BLaER1 treated with 17β-estradiol and CSF1 and Interleukin-3, amounts not matched to agents 10 nM and 100 nM (cell line): ENCODE results near the gene CDYL.

Experiments
- H3K27ac ChIP-seq, 11 experiments: shearing (Covaris generic); formaldehyde crosslinking; 2 replicates each; pipeline ENCODE4 v1.8.1; 2022
- H3K27me3 ChIP-seq, 11 experiments: shearing (Covaris generic); formaldehyde crosslinking; 2 replicates each; pipeline ENCODE4 v1.8.1; 2022
- H3K36me3 ChIP-seq, 11 experiments: shearing (Covaris generic); formaldehyde crosslinking; 2 replicates each; pipeline ENCODE4 v1.8.1; 2022
- H3K4me1 ChIP-seq, 10 experiments: shearing (Covaris generic); formaldehyde crosslinking; 2 replicates each; pipeline ENCODE4 v1.8.1; 2022
- H3K4me2 ChIP-seq, 11 experiments: shearing (Covaris generic); formaldehyde crosslinking; 2 replicates each; pipeline ENCODE4 v1.8.1; 2022
- H3K4me3 ChIP-seq, 10 experiments: shearing (Covaris generic); formaldehyde crosslinking; 2 replicates each; pipeline ENCODE4 v1.8.1; 2022
- H3K9ac ChIP-seq, 11 experiments: shearing (Covaris generic); formaldehyde crosslinking; 2 replicates each; pipeline ENCODE4 v1.8.1; 2022
- H3K9me3 ChIP-seq, 11 experiments: shearing (Covaris generic); formaldehyde crosslinking; replicated peaks in 1 of 11; 2 replicates each; pipeline ENCODE4 v1.8.1; 2022
- H4K20me1 ChIP-seq, 11 experiments: shearing (Covaris generic); formaldehyde crosslinking; 2 replicates each; pipeline ENCODE4 v1.8.1; 2022
- Cebpa-rat ChIP-seq, 11 experiments: shearing (Covaris generic); IDR thresholded peaks; 2 replicates each; pipeline ENCODE4 v1.8.1; 2022

Gene CDYL

GRCh38 chr6:4936681-4937041, 160.5 kb downstream of the CDYL start:
- no peak for TF ChIP-seq Cebpa-rat (IDR thresholded peaks at IDR 0.05)
- Histone ChIP-seq H3K4me2 (peak overlapping the region; percentile 75 to 95 (median 85)), H3K9me3 (no peaks in the 10 kb centered on the region)

DNA sequence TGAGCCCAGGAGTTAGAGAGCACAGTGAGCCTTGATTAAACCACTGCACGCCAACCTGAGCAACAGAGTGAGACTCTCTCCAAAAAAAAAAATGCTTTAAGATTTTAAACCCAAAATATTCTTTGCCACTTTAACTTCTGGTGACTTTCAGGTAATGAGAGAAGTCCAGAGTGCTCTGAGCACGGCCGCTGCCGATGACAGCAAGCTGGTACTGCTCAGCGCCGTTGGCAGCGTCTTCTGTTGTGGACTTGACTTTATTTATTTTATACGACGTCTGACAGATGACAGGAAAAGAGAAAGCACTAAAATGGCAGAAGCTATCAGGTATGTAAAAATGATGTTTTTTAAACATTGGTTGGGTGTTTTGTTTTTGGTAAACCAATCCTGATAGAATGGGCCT, 161.2 kb downstream of the CDYL start:
- TF ChIP-seq Cebpa-rat (IDR thresholded peaks at IDR 0.05): no peak
- Histone ChIP-seq H3K4me3 (no peak overlapping the region), H3K9ac (peak overlapping the region in 1 of 11 experiments; percentile 9; a peak in 1 of 22 replicates), H3K27me3 (no peaks in the 10 kb centered on the region), H3K27ac (no peak overlapping the region), H4K20me1 (peaks cover 34 to 82% (median 61%) of the 10 kb centered on the region in 11 experiments), H3K9me3 (no peaks in the 10 kb centered on the region), H3K4me2 (no peak overlapping the region), H3K4me1 (peaks cover 48 to 72% (median 69%) of the 10 kb centered on the region in 10 experiments), H3K36me3 (peaks cover 28 to 49% (median 42%) of the 10 kb centered on the region in 11 experiments)

More at GRCh38 chr6:4936681-4937041, 160.5 kb downstream of the CDYL start:
- Histone ChIP-seq H3K9ac (peak overlapping the region in 9 of 11 experiments; percentile 1 to 74 (median 55); a peak in 11 of 22 replicates), H3K27ac (peak overlapping the region in 8 of 11 experiments; percentile 52 to 78 (median 74); a peak in 11 of 22 replicates), H3K36me3 (peaks cover 28 to 48% (median 42%) of the 10 kb centered on the region in 11 experiments), H4K20me1 (peaks cover 40 to 82% (median 63%) of the 10 kb centered on the region in 11 experiments), H3K27me3 (no peaks in the 10 kb centered on the region), H3K4me1 (peaks cover 56 to 72% (median 69%) of the 10 kb centered on the region in 10 experiments), H3K4me3 (no peak overlapping the region)

GRCh38 chr6:4939241-4939640, 163.0 kb downstream of the CDYL start:
- H3K4me2 ChIP-seq: no peak overlapping the region
- no peaks in the 10 kb centered on the region for H3K27me3 ChIP-seq
- peaks cover 41 to 67% (median 55%) of the 10 kb centered on the region in 11 experiments for H3K36me3 ChIP-seq
- no peak overlapping the region for H3K9ac ChIP-seq
- H3K9me3 ChIP-seq: no peaks in the 10 kb centered on the region
- peaks cover 24 to 82% (median 47%) of the 10 kb centered on the region in 11 experiments; a peak in 21 of 22 replicates for H4K20me1 ChIP-seq
- H3K27ac ChIP-seq: no peak overlapping the region
- TF ChIP-seq Cebpa-rat (IDR thresholded peaks at IDR 0.05): no peak
- no peak overlapping the region for H3K4me3 ChIP-seq
- H3K4me1 ChIP-seq: peaks cover 30 to 66% (median 59%) of the 10 kb centered on the region in 10 experiments

DNA sequence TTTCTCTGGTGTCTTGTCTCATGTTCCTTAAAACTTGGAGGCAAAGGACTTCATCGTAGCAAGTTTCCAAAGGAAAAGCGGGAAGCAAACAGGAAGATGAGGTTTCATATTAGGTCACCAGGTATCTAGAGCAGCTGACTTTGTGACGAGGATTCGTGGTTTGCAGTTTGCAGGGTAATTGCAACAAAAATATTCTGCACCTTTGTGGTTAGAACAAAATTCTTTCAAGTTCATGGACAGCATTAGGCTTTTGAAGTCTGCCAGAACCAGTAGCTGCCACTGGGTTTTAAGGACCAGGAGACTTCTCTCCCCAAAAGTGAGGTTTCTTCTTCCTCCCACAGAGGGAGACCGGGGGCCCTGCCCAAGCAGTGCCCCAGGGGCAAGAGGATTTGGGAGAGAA, 164.2 kb downstream of the CDYL start:
- Histone ChIP-seq H4K20me1 (peaks cover 18 to 72% (median 37%) of the 10 kb centered on the region in 11 experiments; a peak in 19 of 22 replicates), H3K4me3 (no peak overlapping the region), H3K36me3 (peaks cover 53 to 79% (median 67%) of the 10 kb centered on the region in 11 experiments), H3K9me3 (no peaks in the 10 kb centered on the region), H3K4me1 (peaks cover 18 to 54% (median 47%) of the 10 kb centered on the region in 10 experiments), H3K4me2 (peak overlapping the region in 5 of 11 experiments; percentile 1 to 69 (median 10); a peak in 3 of 22 replicates), H3K9ac (peak overlapping the region in 1 of 11 experiments; percentile 16; a peak in 2 of 22 replicates), H3K27me3 (no peaks in the 10 kb centered on the region), H3K27ac (peak overlapping the region in 5 of 11 experiments; percentile 3 to 67 (median 25); a peak in 5 of 22 replicates)
- no peak for TF ChIP-seq Cebpa-rat (IDR thresholded peaks at IDR 0.05)

- TF ChIP-seq Cebpa-rat (IDR thresholded peaks at IDR 0.05): no peak; a peak in 1 of 22 replicates
- H3K9me3 ChIP-seq: no peaks in the 10 kb centered on the region
- peak overlapping the region in 5 of 11 experiments; percentile 19 to 38 (median 24); a peak in 7 of 22 replicates for H3K9ac ChIP-seq
- peak overlapping the region in 9 of 11 experiments; percentile 13 to 67 (median 52); a peak in 18 of 22 replicates for H3K27ac ChIP-seq
- H3K4me2 ChIP-seq: peak overlapping the region in 9 of 11 experiments; percentile 16 to 77 (median 64); a peak in 16 of 22 replicates
- peaks cover 6 to 41% (median 35%) of the 10 kb centered on the region in 10 experiments; a peak in 19 of 20 replicates for H3K4me1 ChIP-seq
- no peak overlapping the region for H3K4me3 ChIP-seq
- no peaks in the 10 kb centered on the region for H3K27me3 ChIP-seq
- peaks cover 69 to 94% (median 81%) of the 10 kb centered on the region in 11 experiments for H3K36me3 ChIP-seq
- peaks cover 9 to 65% (median 36%) of the 10 kb centered on the region in 11 experiments; a peak in 17 of 22 replicates for H4K20me1 ChIP-seq
These were observed 165.8 kb downstream of the CDYL start for GRCh38 chr6:4941782-4942672.

DNA sequence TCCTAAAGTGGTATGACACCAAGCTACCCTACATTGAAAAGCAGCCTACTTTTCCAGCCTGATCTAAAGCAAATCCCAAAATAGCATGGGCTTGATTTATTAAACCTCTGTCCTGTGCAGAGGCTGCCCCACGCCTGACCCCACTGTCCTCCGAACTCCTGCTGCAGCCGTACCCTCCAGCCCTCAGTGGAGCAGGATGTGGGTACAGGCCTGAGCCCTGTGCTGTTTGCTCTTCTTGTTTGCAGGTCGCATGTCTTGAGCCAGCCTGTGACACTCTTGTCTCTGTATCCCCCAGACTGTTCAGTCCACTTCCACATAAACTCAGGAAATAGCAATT, 166.4 kb downstream of the CDYL start:
- H3K27me3 ChIP-seq: no peaks in the 10 kb centered on the region
- peak overlapping the region in 9 of 11 experiments; percentile 13 to 67 (median 52); a peak in 19 of 22 replicates for H3K27ac ChIP-seq
- no peaks in the 10 kb centered on the region for H3K9me3 ChIP-seq
- no peak for TF ChIP-seq Cebpa-rat (IDR thresholded peaks at IDR 0.05)
- no peak overlapping the region for H3K4me3 ChIP-seq
- H3K4me2 ChIP-seq: peak overlapping the region in 9 of 11 experiments; percentile 16 to 77 (median 64); a peak in 15 of 22 replicates
- H3K36me3 ChIP-seq: peaks cover 70 to 94% (median 82%) of the 10 kb centered on the region in 11 experiments
- peaks cover 6 to 41% (median 35%) of the 10 kb centered on the region in 10 experiments; a peak in 19 of 20 replicates for H3K4me1 ChIP-seq
- H4K20me1 ChIP-seq: peaks cover 3 to 65% (median 32%) of the 10 kb centered on the region in 11 experiments; a peak in 17 of 22 replicates
- peak overlapping the region in 6 of 11 experiments; percentile 24 to 52 (median 32); a peak in 7 of 22 replicates for H3K9ac ChIP-seq

DNA sequence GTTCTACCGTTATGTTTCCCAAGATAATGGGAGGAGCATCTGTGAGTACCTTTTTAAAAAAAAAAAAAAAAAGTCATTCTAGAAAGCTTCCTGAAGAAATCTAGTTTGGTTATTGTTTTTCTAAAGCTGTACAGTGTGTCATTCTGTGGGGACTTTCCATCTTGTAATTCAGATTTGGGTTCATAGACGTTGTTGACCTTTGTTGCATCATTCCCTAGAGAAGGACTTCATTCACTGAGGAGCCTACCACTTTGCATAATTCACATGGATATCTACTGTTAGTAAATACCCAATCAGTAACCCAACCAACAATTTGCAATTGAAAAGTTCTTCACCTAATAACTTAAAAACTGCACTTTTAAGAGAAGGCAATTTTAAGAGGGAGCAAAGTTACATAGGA, 167.5 kb downstream of the CDYL start:
- Histone ChIP-seq H3K27ac (peak overlapping the region in 1 of 11 experiments; percentile 67; a peak in 1 of 22 replicates), H3K4me3 (no peak overlapping the region), H3K4me1 (peaks cover 6 to 41% (median 35%) of the 10 kb centered on the region in 10 experiments; a peak in 19 of 20 replicates)

DNA sequence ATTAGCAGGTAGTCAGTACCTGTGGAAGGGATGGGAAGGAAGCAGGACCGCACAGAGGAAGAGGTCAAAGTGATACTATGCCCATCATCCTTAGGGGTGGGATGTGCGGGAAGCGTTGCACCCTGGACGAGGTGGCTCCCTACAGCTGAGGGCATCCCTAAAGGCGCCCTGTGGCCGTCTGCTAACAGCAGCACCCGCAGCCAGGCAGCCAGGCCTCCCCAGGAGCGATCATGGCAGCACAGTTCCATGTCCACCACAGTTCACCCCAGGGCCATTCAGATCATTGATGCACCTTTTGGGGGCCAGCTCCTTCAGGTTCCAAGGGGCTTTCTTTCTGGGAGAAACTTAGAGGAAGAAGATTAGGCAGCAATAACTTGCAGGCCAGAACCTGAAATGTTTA, 168.1 kb downstream of the CDYL start:
- Histone ChIP-seq H3K27ac (peak overlapping the region in 1 of 11 experiments; percentile 12; a peak in 1 of 22 replicates), H3K4me3 (no peak overlapping the region)
- no peak for TF ChIP-seq Cebpa-rat (IDR thresholded peaks at IDR 0.05)

More for the DNA sequence above, 167.5 kb downstream of the CDYL start:
- Histone ChIP-seq H4K20me1 (peaks cover 0 to 75% (median 41%) of the 10 kb centered on the region in 11 experiments; a peak in 17 of 22 replicates), H3K9me3 (no peaks in the 10 kb centered on the region), H3K27me3 (no peaks in the 10 kb centered on the region), H3K9ac (no peak overlapping the region), H3K4me2 (no peak overlapping the region), H3K36me3 (peaks cover 70 to 95% (median 83%) of the 10 kb centered on the region in 11 experiments)
- TF ChIP-seq Cebpa-rat (IDR thresholded peaks at IDR 0.05): no peak

More for the DNA sequence above, 168.1 kb downstream of the CDYL start:
- peaks cover 0 to 82% (median 39%) of the 10 kb centered on the region in 11 experiments; a peak in 17 of 22 replicates for H4K20me1 ChIP-seq
- H3K4me1 ChIP-seq: peaks cover 6 to 41% (median 35%) of the 10 kb centered on the region in 10 experiments; a peak in 19 of 20 replicates
- H3K36me3 ChIP-seq: peaks cover 70 to 95% (median 83%) of the 10 kb centered on the region in 11 experiments
- H3K4me2 ChIP-seq: no peak overlapping the region
- no peak overlapping the region for H3K9ac ChIP-seq
- H3K9me3 ChIP-seq: no peaks in the 10 kb centered on the region
- no peaks in the 10 kb centered on the region for H3K27me3 ChIP-seq
